K562 (cell line): Measurements from ENCODE around the gene RAB6A. TPM values are rescaled to one million over a fixed set of nuclear protein-coding genes. Genes with fewer than 3 reads are reported as not detected.

ENCODE experiments used
- ATF7 ChIP-seq: fragments of 450-650 bp; IDR thresholded peaks from 2 replicates; pipeline ENCODE4 v1.7.1; 2014; ENCODE audit warnings: mild to moderate bottlenecking, moderate library complexity
- CREBBP ChIP-seq: IDR thresholded peaks from one replicate; pipeline ENCODE4 v1.6.1; 2012; ENCODE audit warnings: low read depth, mild to moderate bottlenecking, control low read depth, inconsistent platforms, low read length
- CREM ChIP-seq: IDR thresholded peaks from 2 replicates; pipeline ENCODE4 v1.6.1; 2014; ENCODE audit warnings: antibody characterized with exemption, low read depth
- KHSRP ChIP-seq: fragments of 450-650 bp; IDR thresholded peaks from 2 replicates; pipeline ENCODE4 v1.6.1; 2017
- POLR2B ChIP-seq: fragments of 450-650 bp; IDR thresholded peaks from 2 replicates; pipeline ENCODE4 v1.6.1; 2018; ENCODE audit warnings: low read depth; ENCODE audit not compliant: partially characterized antibody
- SRSF3 ChIP-seq: fragments of 200-400 bp; formaldehyde crosslinking; IDR thresholded peaks from 2 replicates; pipeline ENCODE4 v1.6.1; 2016; ENCODE audit warnings: mild to moderate bottlenecking, low read length, moderate library complexity; ENCODE audit not compliant: insufficient read depth
- TARDBP ChIP-seq: fragments of 450-650 bp; IDR thresholded peaks from 2 replicates; pipeline ENCODE4 v1.6.1; 2016
- XRCC4 ChIP-seq: IDR thresholded peaks from one replicate; pipeline ENCODE4 v1.6.1; 2011; ENCODE audit not compliant: insufficient read depth, insufficient read length; ENCODE audit errors: extremely low read depth
- YY1 ChIP-seq, 3 experiments: IDR thresholded peaks; 2 replicates each; pipeline ENCODE4 v1.6.1; 2011; ENCODE audit warnings: low read length in 2 of 3, mild to moderate bottlenecking in 2 of 3, moderate library complexity in 2 of 3, borderline replicate concordance in 1 of 3, control low read depth in 1 of 3, low read depth in 1 of 3; ENCODE audit not compliant: insufficient read depth in 3 of 3, insufficient replicate concordance in 2 of 3, control insufficient read depth in 1 of 3, insufficient read length in 1 of 3; ENCODE audit errors: extremely low read depth in 1 of 3
- ZNF274 ChIP-seq: IDR thresholded peaks from 2 replicates; pipeline ENCODE4 v1.6.1; 2011; ENCODE audit warnings: low read depth, mild to moderate bottlenecking, low read length, moderate library complexity, borderline replicate concordance
- ZNF830 ChIP-seq: fragments of 250-450 bp; sonication (Bioruptor Pico); IDR thresholded peaks from 2 replicates; pipeline ENCODE4 v1.5.0; 2021; ENCODE audit warnings: mild to moderate bottlenecking
- polyA plus RNA-seq, 8 experiments: library from polyadenylated mRNA; depleted of rRNA in 4 of 8; stranded (reverse) in 5 of 8; unstranded in 3 of 8; fragments of >200 nt; fragmentation: Nextera tagmentation in 2 of 8; fragmentation: Illumina TruSeq in 1 of 8; extraction: Ambion mirVana in 2 of 8; extraction: Trizol in 1 of 8; gene quantifications; 2 replicates each; pipeline versions ENCODE4 v1.2.1 to v1.2.3, GENCODE V29; 2011 to 2014; ENCODE audit warnings: inconsistent platforms in 1 of 8, missing spikeins in 1 of 8
- total RNA-seq, 7 experiments: library from RNA; depleted of rRNA in 6 of 7; stranded (reverse); fragments of >200 nt in 6 of 7; fragmentation: Illumina TruSeq in 2 of 7; extraction: Trizol in 2 of 7; gene quantifications; 2 replicates each; pipeline versions ENCODE4 v1.2.1 to v1.2.3, GENCODE V29; 2011 to 2021; ENCODE audit warnings: low replicate concordance in 1 of 7
- TF ChIP-seq, protein P1 (sequence below), 2 experiments: fragments of 450-650 bp in 1 of 2; sonication (generic) in 1 of 2; formaldehyde crosslinking in 1 of 2; IDR thresholded peaks; 2 replicates each; pipeline versions ENCODE4 v1.7.1 to v1.9.0; 2016 to 2022; ENCODE audit warnings: inconsistent platforms in 1 of 2, mild to moderate bottlenecking in 1 of 2, missing genetic modification reagents in 1 of 2
- TF ChIP-seq, protein P2 (sequence below): conservative IDR thresholded peaks from 2 replicates; pipeline ENCODE4 v1.6.1; 2011; ENCODE audit warnings: low read depth, mild to moderate bottlenecking, low read length; ENCODE audit not compliant: control insufficient read depth
- TF ChIP-seq, protein P3 (sequence below): fragments of 250-450 bp; sonication (Bioruptor Pico); IDR thresholded peaks from 2 replicates; pipeline ENCODE4 v1.4.0; 2020
- TF ChIP-seq, protein P4 (sequence below): fragments of 450-650 bp; formaldehyde crosslinking; IDR thresholded peaks from 2 replicates; pipeline ENCODE4 v1.4.0; 2022; ENCODE audit warnings: missing genetic modification characterization

Gene RAB6A
- total and polyA plus RNA-seq, 9 of the 15 experiments (the other 6 are each of a cell fraction or from before 2014, with no cell fraction given) = 14.0 to 95.3 (median 45.4) TPM

DNA sequence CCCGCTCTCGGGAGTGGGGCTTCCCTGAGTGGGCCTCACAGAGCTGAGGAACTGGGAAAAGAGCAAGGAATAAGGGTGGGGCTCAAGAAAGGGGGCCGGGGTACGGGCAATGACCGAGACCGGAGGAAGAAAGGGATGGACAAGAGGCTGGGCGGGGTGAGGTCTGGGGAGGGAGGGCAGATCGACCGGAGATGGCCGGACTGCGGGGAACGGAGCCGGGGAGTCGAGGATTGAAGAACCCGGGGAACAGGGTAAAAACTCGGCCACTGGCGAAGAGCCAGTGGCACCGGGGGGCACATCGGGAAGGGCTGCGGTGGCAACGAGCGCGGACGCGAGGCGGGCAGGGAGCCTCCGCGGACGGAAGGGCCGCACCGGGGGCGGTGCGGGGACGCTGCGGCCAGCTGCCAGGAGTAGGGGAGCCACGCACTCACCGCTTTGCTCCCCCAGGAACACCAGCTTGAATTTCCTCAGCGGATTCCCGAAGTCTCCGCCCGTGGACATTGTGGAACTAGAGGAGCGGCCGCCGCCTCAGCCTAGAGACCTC, 667 bp downstream of the RAB6A start (continued):
- TF ChIP-seq, protein P1, sequence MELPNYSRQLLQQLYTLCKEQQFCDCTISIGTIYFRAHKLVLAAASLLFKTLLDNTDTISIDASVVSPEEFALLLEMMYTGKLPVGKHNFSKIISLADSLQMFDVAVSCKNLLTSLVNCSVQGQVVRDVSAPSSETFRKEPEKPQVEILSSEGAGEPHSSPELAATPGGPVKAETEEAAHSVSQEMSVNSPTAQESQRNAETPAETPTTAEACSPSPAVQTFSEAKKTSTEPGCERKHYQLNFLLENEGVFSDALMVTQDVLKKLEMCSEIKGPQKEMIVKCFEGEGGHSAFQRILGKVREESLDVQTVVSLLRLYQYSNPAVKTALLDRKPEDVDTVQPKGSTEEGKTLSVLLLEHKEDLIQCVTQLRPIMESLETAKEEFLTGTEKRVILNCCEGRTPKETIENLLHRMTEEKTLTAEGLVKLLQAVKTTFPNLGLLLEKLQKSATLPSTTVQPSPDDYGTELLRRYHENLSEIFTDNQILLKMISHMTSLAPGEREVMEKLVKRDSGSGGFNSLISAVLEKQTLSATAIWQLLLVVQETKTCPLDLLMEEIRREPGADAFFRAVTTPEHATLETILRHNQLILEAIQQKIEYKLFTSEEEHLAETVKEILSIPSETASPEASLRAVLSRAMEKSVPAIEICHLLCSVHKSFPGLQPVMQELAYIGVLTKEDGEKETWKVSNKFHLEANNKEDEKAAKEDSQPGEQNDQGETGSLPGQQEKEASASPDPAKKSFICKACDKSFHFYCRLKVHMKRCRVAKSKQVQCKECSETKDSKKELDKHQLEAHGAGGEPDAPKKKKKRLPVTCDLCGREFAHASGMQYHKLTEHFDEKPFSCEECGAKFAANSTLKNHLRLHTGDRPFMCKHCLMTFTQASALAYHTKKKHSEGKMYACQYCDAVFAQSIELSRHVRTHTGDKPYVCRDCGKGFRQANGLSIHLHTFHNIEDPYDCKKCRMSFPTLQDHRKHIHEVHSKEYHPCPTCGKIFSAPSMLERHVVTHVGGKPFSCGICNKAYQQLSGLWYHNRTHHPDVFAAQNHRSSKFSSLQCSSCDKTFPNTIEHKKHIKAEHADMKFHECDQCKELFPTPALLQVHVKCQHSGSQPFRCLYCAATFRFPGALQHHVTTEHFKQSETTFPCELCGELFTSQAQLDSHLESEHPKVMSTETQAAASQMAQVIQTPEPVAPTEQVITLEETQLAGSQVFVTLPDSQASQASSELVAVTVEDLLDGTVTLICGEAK (IDR thresholded peaks at IDR 0.05) = no peak
- TF ChIP-seq, protein P1 (CRISPR knock-in tag; IDR thresholded peaks at IDR 0.05) = no peak
- no peak for TF ChIP-seq SRSF3
- TF ChIP-seq, protein P2, sequence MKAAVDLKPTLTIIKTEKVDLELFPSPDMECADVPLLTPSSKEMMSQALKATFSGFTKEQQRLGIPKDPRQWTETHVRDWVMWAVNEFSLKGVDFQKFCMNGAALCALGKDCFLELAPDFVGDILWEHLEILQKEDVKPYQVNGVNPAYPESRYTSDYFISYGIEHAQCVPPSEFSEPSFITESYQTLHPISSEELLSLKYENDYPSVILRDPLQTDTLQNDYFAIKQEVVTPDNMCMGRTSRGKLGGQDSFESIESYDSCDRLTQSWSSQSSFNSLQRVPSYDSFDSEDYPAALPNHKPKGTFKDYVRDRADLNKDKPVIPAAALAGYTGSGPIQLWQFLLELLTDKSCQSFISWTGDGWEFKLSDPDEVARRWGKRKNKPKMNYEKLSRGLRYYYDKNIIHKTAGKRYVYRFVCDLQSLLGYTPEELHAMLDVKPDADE = no peak
- peak in 1 of 3 experiments; percentile 13 for TF ChIP-seq YY1 (IDR thresholded peaks at IDR 0.05; ENCODE audit: borderline replicate concordance in 1 of 3, control insufficient read depth in 1 of 3, extremely low read depth in 1 of 3, insufficient read depth in 3 of 3, insufficient read length in 1 of 3, insufficient replicate concordance in 2 of 3, low read depth in 1 of 3, low read length in 2 of 3)
- TF ChIP-seq ZNF274 = no peak
- no peak for TF ChIP-seq XRCC4
- no peak for TF ChIP-seq KHSRP
- TF ChIP-seq, protein P3, sequence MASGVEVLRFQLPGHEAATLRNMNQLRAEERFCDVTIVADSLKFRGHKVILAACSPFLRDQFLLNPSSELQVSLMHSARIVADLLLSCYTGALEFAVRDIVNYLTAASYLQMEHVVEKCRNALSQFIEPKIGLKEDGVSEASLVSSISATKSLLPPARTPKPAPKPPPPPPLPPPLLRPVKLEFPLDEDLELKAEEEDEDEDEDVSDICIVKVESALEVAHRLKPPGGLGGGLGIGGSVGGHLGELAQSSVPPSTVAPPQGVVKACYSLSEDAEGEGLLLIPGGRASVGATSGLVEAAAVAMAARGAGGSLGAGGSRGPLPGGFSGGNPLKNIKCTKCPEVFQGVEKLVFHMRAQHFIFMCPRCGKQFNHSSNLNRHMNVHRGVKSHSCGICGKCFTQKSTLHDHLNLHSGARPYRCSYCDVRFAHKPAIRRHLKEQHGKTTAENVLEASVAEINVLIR (CRISPR knock-in tag) = no peak
- no peak for TF ChIP-seq CREBBP
- TF ChIP-seq, protein P4, sequence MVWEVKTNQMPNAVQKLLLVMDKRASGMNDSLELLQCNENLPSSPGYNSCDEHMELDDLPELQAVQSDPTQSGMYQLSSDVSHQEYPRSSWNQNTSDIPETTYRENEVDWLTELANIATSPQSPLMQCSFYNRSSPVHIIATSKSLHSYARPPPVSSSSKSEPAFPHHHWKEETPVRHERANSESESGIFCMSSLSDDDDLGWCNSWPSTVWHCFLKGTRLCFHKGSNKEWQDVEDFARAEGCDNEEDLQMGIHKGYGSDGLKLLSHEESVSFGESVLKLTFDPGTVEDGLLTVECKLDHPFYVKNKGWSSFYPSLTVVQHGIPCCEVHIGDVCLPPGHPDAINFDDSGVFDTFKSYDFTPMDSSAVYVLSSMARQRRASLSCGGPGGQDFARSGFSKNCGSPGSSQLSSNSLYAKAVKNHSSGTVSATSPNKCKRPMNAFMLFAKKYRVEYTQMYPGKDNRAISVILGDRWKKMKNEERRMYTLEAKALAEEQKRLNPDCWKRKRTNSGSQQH = no peak
- no peak for TF ChIP-seq ATF7
- TF ChIP-seq CREM = no peak
- TF ChIP-seq POLR2B = no peak
- no peak for TF ChIP-seq TARDBP
- no peak for TF ChIP-seq ZNF830 (CRISPR knock-in tag)
